Breast epithelium (tissue), 4 donors: ENCODE results near the gene SYNJ2. TPM values are rescaled to one million over a fixed set of nuclear protein-coding genes. Genes with fewer than 3 reads are reported as not detected.

Experiments
- DNase-seq, 2 donors: peaks; one replicate each; pipeline ENCODE4 v3.0.0-alpha.2; 2019; ENCODE audit warnings: low spot score in 2 of 2
- H3K27ac ChIP-seq, 2 donors: fragments of 200-600 bp; sonication (generic) in 1 of 2; one replicate each; pipeline ENCODE4 v1.5.1; 2016 to 2019; ENCODE audit warnings: mild to moderate bottlenecking in 1 of 2
- H3K27me3 ChIP-seq, 2 donors: fragments of 200-600 bp; sonication (generic) in 1 of 2; one replicate each; pipeline versions ENCODE4 v1.5.1 to v1.6.0; 2017 to 2019; ENCODE audit warnings: control low read depth in 1 of 2, mild to moderate bottlenecking in 1 of 2
- H3K36me3 ChIP-seq: fragments of 200-600 bp; one replicate; pipeline ENCODE4 v1.5.1; 2019
- H3K4me1 ChIP-seq, 2 donors: fragments of 200-600 bp; sonication (generic); one replicate each; pipeline ENCODE4 v1.5.1; 2016 to 2019; ENCODE audit warnings: control low read depth in 1 of 2
- H3K4me3 ChIP-seq, 3 donors: fragments of 200-600 bp; sonication (generic); 1 replicate in 2 of 3; 2 replicates in 1 of 3; pipeline ENCODE4 v1.5.1; 2016 to 2019; ENCODE audit warnings: mild to moderate bottlenecking in 3 of 3, moderate library complexity in 2 of 3
- H3K9me3 ChIP-seq, 2 donors: fragments of 200-600 bp; sonication (generic) in 1 of 2; one replicate each; pipeline ENCODE4 v1.5.1; 2016 to 2019; ENCODE audit warnings: control low read depth in 1 of 2
- CTCF ChIP-seq, 3 donors: fragments of 450-650 bp; IDR thresholded peaks; one replicate each; pipeline ENCODE4 v1.5.1; 2016 to 2017; ENCODE audit warnings: antibody characterized with exemption in 3 of 3, mild to moderate bottlenecking in 3 of 3, moderate library complexity in 3 of 3
- POLR2A ChIP-seq: fragments of 450-650 bp; IDR thresholded peaks from one replicate; pipeline ENCODE4 v1.6.1; 2016; ENCODE audit warnings: antibody characterized with exemption, mild to moderate bottlenecking, moderate library complexity
- POLR2AphosphoS5 ChIP-seq, 3 donors: sonication (generic); formaldehyde crosslinking; IDR thresholded peaks; one replicate each; pipeline ENCODE4 v1.6.1; 2017; ENCODE audit warnings: antibody characterized with exemption in 3 of 3
- intact Hi-C: fragments of 100-400 bp; cut with DNase I; formaldehyde crosslinking; loops from one replicate; pipeline ENCODE4 v1.15.1; 2023; ENCODE audit warnings: low total_unique reads
- total RNA-seq, 3 donors: library from RNA; depleted of rRNA; stranded (reverse); fragments of >200 nt; gene quantifications; one replicate each; pipeline ENCODE4 v1.1.0, GENCODE V29; 2016

The SYNJ2 gene
- total RNA-seq, 3 donors from 2014 or later: 3.0 to 20.2 (median 15.7) TPM

DNA sequence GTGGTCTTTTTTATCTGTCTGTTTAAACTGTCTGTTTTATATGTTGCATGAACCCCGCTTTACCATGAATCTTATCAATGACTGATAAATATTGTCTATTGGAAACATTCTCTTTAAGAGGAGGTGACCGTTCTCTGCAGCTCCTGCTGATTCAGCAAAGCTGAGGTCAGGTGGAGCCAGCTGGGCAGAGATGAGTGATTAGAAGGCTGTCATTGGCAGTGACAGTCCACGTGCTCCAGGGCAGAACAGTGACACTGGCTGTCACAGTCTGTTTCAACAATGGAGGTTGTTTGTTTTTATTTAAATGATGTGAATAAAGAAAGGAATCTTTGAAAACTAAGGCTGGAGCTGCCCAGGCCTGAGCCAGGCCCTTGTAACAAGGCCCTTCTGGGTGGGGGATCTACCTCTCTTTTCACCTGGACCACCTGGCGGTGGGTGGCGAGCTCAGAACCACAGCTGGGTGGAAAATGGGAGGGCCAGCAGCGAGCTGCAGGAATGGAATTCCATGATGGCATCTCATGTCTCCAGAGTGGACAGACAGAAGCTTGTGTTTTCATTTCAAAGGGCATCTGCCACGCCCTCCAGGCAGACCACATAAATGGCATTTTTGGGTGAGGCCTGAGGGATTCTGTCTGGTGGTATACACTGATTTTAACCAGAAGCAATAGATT, 12.6 kb downstream of the SYNJ2 start:
- intact Hi-C loops: no loop called here
- H3K4me3 ChIP-seq: no peak overlapping the region
- H3K36me3 ChIP-seq: no peaks in the 10 kb centered on the region
- DNase-seq: no peak
- peaks cover 0 to 18% of the 10 kb centered on the region in 2 donors for H3K4me1 ChIP-seq
- no peak overlapping the region for H3K27ac ChIP-seq
- H3K27me3 ChIP-seq: no peaks in the 10 kb centered on the region
- H3K9me3 ChIP-seq: no peaks in the 10 kb centered on the region
- no peak for TF ChIP-seq CTCF (IDR thresholded peaks at IDR 0.05)
- TF ChIP-seq POLR2AphosphoS5 (IDR thresholded peaks at IDR 0.05): no peak
- TF ChIP-seq POLR2A: no peak

- no peak for DNase-seq
These were observed 13.8 kb downstream of the SYNJ2 start for GRCh38 chr6:157995458-157995857.

DNA sequence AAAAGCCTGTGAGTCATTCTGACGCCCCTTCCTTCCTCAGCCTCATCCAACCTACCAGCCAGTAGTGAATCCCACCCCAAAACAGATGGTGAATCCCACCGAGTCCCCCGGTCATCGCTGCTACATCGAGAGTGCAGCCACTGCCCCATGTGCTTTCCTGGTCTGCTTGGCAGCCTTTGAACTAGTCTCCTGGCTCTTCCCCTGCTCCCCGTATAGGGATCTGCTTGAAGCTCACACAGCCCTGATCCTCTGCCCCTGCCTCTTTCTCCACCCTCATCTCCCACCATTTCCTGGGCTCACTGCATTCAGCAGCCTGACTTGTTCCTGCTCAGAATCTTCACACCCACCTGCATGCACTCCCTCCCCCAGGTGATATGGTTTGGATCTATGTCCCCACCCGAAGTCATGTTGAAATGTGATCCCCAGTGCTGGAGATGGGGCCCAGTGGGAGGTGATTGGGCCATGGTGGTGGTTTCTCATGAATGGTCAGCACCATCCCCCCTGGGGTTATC, 14.6 kb downstream of the SYNJ2 start:
- no peaks in the 10 kb centered on the region for H3K36me3 ChIP-seq
- intact Hi-C loops: no loop called here
- H3K4me1 ChIP-seq: no peaks in the 10 kb centered on the region
- no peak overlapping the region for H3K4me3 ChIP-seq
- H3K9me3 ChIP-seq: no peaks in the 10 kb centered on the region
- DNase-seq: no peak
- H3K27me3 ChIP-seq: no peaks in the 10 kb centered on the region
- no peak overlapping the region for H3K27ac ChIP-seq
- TF ChIP-seq CTCF (IDR thresholded peaks at IDR 0.05): no peak
- no peak for TF ChIP-seq POLR2AphosphoS5 (IDR thresholded peaks at IDR 0.05)
- no peak for TF ChIP-seq POLR2A

More at GRCh38 chr6:157995458-157995857, 13.8 kb downstream of the SYNJ2 start:
- Histone ChIP-seq H3K27me3 (no peaks in the 10 kb centered on the region), H3K9me3 (no peaks in the 10 kb centered on the region), H3K4me1 (peaks cover 0 to 6% of the 10 kb centered on the region in 2 donors), H3K4me3 (no peak overlapping the region), H3K36me3 (no peaks in the 10 kb centered on the region), H3K27ac (no peak overlapping the region)
- TF ChIP-seq CTCF (IDR thresholded peaks at IDR 0.05) (no peak), POLR2AphosphoS5 (IDR thresholded peaks at IDR 0.05) (no peak), POLR2A (no peak)
- intact Hi-C loops: loop anchor here (1.0 kb wide), 1 partner anchor 17 kb away; no protein-coding TSS in a partner anchor

GRCh38 chr6:157996918-157997702, 15.4 kb downstream of the SYNJ2 start:
- Histone ChIP-seq H3K27me3 (no peaks in the 10 kb centered on the region), H3K27ac (no peak overlapping the region), H3K4me1 (peaks cover 0 to 5% of the 10 kb centered on the region in 2 donors), H3K4me3 (no peak overlapping the region), H3K9me3 (no peaks in the 10 kb centered on the region), H3K36me3 (no peaks in the 10 kb centered on the region)
- TF ChIP-seq CTCF (IDR thresholded peaks at IDR 0.05): no peak
- no peak for TF ChIP-seq POLR2A
- no peak for TF ChIP-seq POLR2AphosphoS5 (IDR thresholded peaks at IDR 0.05)
- intact Hi-C loops: no loop called here
- no peak for DNase-seq
